GM19043 (cell line): ENCODE measurements around the gene RPS27A.
"Not testable (repeated sequence)": the region's sequence is repeated elsewhere in the genome, so short reads cannot be mapped to it uniquely, and the experiment has no call there.

Source experiments
- ATAC-seq: cut with Tn5 transposase; IDR thresholded peaks from one replicate; pipeline ENCODE4 v1.9.1; 2021; ENCODE audit warnings: low read depth; ENCODE audit not compliant: unreplicated experiment

Gene RPS27A

DNA sequence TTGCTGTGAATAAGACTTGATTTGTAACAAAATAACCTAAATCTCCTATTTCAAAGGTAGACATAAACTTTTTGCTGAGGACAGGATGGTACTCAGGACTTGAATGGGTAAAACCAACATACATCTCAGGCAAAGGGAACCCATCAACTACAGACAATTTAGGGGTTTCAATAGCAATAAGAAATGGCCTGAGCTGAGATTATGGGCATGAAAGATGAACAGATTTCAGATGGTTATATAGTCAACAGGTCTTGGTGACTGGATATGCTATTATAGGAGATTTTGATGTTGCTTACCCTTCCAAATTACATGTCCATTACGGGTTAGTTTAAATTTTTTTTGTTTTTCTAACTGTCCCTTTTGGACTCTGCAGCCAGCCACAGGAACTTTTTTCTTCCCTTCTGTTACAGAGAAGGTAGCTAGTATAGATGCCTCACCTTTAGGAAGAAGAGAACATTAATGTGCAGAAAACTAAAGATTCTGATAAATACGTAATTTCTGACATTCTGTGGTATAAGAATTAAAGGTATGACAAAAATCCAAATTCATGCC is 4.6 kb downstream of the RPS27A start:
- ATAC-seq: no peak

DNA sequence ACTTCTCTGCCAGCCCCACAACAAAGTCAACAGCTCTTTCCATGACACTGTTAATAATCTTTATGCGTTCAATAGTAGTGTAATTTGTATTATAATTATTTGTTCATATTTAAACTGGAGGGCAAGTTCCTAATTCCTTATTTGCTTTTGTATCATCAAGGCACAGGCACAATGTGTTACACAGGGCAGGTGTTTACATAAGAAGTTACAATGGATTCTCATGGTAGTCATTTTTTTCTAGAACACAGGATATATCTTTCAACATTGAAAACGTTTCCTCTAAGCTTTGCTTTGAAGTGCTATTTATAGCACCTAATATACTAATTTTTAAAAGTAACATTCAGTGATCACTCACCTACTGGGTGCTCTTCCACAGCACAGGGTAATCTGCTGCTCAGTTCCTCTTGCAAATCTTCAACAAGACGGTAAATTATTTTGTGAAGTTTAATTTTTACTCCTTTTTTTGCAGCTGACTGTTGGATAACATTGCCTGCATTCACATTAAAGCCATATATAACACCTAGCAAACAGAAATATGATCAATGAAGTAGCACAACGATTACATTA is 7.3 kb downstream of the RPS27A start:
- no peak for ATAC-seq

DNA sequence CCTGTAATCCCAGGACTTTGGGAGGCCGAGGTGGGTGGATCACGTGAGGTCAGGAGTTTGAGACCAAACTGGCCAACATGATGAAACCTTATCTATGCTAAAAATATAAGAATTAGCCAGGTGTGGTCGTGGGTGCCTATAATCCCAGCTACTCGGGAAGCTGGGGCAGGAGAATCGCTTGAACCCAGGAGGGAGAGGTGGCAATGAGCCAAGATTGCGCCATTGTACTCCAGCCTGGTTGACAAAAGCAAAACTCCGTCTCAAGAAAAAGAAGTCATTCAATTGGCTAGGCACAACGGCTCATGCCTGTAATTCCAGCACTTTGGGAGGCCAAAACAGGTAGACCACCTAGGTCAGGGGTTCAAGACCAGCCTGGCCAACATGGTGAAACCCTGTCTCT is 9.1 kb downstream of the RPS27A start:
- ATAC-seq: not testable (repeated sequence)

DNA sequence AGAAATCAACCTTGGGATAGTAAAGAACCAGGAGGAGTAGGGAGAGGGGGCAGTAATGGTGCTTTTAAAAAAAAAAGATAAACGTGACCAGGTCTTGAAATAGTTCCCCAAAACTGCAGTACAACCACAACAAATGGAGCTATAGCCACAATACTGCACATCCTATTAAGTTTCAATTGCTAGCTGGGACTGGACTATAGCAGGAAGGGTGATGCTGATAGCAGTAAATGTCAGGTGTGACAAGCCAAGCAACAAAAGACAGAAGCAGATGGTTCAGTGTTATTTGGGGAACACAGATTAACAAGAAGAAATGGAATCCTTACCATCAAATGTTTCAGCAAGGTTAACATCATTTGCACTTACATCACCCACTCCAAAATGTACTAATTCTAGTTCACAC is 10.1 kb downstream of the RPS27A start:
- no peak for ATAC-seq

DNA sequence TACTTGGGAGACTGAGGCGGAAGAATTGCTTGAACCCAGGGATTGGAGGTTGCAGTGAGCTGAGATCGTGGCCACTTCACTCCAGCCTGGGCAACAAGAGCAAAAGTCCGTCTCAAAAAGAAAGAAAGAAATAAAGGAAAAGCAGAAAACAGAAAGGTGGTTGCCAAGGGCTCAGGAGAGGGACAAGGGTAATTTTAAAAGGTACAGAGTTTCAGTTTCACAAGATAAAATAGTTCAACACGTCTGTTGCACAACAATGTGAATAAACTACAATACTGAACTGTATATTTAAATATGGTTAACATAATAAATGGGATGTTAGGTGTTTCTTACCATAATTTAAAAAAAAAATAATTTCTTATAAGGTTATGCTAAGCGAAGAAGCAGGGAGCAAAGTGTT is 12.9 kb downstream of the RPS27A start:
- ATAC-seq: no peak

DNA sequence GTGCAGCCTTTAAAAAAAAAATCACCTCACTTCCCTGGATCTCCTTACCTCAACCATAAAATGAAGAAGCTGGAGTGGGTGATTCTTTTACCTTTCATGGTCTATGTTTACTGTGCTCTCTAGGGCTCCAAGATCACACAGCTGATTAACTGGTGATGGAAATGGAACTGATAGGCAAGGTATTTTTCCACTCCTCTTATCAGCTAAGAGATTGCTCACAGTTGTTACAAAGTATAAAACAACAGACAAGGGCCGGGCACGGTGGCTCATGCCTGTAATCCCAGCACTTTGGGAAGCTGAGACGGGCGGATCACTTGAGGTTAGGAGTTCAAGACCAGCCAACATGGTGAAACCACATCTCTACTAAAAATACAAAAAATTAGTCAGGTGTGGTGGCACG is 14.5 kb downstream of the RPS27A start:
- no peak for ATAC-seq

DNA sequence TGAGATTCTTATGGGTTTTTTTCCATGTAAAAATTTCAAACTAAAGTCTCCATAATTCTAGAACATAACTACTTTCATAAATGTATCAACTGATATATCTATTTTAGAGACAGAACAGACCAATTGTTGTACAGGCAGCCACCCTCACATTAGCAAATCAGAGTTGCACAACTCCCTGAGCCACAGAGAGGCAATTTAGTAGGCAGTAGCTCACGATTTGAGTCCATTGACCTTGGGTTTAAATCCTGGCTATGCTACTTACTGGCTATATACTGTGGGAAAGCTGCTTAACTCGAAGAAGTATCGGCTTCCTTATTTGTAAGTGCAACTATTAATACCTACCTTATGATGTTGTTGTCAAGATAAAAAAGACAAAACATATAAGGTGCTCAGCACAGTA is 20.3 kb downstream of the RPS27A start:
- ATAC-seq: no peak

DNA sequence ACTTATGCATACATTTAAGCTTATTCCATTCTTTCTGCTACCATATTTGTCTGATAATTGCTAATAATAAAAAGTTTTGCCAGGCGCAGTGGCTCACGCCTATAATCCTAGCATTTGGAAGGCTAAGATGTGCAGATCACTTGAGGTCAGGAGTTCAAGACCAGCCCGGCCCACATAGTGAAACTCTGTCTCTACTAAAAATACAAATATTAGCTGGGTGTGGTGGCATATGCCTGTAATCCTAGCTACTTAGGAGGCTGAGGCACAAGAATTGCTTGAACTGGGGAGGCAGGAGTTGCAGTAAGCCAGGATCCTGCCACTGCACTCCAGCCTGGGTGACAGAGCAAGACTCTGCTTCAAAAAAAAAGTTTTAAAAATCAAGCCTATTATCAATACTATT is 27.1 kb downstream of the RPS27A start:
- not testable (repeated sequence) for ATAC-seq

DNA sequence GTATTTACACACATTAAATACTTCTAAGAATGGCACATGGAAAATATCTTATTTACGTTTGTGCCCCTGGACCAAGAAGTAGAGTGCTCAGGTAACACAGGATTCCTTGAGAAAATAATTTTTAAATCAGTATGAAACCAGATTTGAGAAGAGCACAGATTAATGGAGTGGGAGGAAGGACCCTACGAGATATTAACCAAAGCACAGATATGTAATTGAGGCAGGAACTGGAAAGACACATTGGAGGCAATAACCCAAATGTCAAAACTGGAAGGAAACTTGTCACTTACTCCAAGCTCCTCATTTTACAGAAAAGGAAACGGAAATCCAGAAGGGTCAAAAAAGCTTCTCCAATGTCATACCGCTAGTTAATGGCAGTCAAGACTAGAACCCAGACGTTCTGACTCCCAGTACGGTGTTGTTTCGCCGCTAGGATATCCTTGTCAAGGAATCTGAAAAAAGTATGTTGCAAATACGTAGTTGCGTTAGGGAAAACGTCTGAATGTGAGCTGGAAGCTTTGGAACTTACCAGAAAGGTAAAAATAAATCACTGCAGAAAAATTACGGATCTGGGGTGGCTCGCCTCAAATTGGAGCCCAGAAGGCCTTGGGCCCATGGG is 35.9 kb downstream of the RPS27A start:
- no peak for ATAC-seq

DNA sequence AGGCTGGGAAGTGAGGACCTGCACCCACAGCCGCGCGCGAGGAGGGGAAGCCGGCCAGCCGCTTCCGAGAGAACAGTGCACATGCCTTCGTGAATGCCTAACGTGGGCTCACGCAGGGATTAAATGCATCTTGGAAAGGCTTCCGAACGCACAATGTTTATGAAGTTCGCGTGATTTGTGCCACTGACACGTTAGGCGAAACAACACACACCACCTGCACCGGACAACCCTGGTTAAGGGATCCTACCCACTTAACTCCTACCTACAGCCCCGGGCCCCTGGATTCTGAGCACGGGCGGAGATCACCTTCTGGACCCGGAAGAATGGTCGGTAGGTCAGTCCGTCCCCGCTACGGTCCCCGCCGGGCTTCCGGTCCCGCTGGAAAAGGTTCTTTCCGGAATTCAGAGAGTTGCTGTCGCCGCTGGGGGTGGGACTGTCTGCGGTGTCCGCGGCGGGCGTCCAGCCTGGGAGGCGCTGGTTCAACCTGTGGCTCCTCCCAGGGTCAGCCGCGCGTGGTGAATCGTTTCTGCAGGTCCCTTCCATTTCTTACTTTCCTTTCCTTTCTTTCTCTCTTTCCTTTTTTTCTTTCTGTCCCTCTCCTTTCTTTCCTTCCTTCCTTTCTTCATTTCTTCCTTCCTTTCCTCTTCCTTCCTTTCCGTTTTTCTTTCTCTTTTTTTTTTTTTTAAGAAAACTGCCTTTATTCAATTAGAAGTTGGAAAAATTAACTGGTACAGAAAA is 36.6 kb downstream of the RPS27A start, which contains the start of gene MTIF2:
Gene MTIF2 (minus strand): TSS at position 325 of the 738 bp plus-strand sequence. CDS start 5,373 bp downstream, outside the sequence.
- ATAC-seq: peak; percentile 97

DNA sequence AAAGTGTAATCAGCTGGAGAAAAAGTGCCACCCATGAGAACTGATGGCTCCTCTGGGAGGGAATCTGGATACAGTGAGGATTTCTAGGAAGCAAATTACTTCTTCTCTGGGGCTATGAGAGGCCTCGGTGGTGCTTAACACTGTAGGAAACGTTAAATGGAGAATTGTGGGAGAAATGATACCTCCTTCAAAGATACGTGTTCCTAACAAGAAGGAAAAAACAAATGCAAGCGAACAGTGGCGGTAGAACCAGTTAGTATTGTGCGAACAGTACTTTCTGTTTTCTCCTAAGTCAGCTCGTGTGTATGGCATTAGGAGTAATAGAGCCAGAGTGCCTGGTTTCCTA is 37.1 kb downstream of the RPS27A start:
- ATAC-seq: no peak

DNA sequence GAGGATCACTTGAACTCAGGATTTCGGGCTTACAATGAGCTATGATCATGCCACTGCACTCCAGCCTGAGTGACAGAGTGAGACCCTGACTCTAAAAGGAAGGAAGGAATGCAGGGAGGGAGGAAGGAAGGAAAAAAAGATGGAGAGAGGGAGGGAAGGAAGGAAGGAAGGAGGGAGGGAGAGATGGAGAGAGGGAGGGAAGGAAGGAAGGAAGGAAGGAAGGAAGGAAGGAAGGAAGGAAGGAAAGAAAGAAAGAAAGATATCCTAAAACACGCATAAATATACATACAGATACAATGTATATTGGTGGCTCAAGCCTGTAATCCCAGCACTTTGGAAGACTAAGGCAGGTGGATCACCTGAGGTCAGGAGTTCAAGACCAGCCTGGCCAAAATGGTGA is 41.9 kb downstream of the RPS27A start:
- ATAC-seq: not testable (repeated sequence)

DNA sequence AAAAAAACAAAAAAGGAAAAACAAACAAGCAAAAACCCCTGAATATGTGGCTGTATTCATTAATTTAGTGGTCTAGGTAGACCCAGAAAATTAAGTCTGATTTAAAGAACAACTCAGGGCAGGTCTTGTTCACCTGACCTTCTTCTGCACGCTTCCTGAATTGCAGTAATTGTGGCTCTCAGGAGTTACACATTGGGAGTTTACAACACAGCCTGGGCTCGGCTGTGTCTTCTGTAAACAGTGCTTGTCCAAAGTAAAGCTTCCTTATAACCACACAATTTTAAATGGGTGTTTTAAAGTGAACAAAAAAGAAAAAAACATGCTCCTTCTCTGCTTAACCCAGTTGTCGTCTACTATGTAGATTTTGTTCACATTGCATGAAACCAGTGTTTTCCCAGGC is 44.8 kb downstream of the RPS27A start:
- no peak for ATAC-seq

DNA sequence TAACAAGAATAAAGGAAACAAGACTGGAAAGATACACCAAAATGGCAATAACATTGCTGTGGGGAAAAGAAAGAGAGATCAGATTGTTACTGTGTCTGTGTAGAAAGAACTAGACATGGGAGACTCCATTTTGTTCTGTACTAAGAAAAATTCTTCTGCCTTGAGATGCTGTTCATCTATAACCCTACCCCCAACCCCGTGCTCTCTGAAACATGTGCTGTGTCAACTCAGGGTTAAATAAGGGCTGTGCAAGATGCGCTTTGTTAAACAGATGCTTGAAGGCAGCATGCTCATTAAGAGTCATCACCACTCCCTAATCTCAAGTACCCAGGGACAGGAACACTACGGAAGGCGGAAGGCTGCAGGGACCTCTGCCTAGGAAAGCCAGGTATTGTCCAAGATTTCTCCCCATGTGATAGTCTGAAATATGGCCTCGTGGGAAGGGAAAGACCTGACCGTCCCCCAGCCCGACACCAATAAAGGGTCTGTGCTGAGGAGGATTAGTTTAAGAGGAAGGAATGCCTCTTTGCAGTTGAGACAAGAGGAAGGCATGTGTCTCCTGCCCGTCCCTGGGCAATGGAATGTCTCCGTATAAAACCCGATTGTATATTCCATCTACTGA is 46.8 kb downstream of the RPS27A start:
- ATAC-seq: not testable (repeated sequence)

DNA sequence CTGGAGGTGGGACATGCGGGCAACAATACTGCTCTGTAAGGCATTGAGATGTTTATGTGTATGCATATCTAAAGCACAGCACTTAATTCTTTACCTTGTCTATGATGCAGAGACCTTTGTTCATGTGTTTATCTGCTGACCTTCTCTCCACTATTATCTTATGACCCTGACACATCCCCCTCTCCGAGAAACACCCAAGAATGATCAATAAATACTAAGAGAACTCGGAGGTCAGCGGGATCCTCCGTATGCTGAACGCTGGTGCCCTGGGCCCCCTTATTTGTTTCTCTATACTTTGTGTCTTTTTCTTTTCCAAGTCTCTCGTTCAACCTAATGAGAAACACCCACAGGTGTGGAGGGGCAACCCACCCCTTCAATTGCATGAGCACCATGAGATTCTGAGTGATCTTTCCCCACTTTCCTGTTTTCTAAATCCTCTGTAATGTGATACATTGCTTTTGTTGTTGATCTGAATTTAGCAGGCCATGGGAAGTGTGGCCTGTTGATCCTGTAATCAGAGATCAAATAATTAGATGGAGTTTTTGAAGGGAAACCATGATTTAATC is 47.5 kb downstream of the RPS27A start:
- ATAC-seq: not testable (repeated sequence)

DNA sequence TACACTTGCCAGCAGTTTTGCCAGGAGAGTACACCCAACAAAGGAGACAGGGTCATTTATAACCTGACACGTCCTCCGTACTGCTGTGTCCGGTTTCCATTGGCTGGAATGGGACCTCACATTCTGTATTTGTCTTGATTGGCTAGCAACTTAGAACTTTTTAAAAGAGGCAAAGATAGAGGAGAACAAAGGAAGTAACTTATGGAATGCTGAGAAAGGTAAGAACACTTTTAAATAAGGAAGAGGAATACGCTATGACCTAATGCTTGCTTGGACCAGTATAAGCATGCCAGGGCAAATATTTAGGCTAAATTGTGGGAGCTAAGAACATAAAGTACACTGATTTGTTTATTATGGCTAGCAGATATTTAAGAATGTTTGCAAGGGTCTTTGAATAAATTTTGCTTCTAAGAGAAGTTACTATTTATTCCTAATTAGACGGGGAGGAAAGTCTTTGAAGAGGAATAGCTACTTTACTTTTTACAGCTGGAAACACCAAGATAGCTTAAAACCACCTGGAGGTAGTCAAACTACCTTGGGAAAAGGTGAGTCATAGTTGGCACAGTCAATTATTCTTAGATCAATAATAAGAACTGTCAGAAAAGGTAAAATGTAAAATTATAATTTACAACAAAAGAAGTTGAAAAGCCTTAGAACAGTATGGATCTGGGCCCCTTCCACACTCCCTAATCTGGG is 48.5 kb downstream of the RPS27A start:
- not testable (repeated sequence) for ATAC-seq

DNA sequence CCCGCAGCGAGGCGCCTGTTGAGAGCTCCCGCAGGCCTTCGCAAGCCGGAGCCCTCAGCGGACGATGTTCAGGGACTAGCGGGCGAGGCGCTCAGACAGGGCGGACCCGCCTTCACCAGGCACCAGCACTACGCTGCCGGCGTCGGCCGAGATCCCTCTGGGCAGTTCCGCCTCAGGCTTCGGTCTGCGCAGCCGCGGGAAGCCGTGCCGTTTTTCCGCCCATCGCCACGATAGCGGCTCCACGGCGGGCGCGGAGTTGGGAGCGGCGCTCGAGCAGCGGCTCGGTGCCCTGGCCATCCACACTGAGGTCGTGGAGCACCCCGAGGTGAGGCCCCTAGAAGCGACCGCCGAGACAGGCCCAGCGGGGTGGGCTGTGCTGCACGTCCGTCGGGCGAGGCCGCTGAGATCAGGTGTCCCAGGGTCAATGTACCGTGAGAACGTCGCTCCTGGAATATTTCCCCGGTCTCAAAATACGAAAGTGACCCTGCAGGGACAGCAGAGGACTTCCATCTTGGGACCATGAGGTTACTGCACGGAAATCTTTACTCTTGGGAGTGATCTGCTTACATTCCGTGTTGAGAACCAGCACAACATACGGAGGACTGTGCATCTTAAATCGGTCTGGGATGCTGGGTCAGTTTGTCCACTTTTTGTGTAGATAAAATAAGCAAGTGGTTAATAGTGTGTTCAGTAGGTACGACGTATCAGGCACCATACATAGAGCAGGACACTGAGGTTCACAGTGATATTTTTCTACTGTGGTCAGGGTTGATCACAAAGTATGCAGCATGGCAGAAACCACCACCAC is 49.8 kb downstream of the RPS27A start:
- ATAC-seq: peak; percentile 98

DNA sequence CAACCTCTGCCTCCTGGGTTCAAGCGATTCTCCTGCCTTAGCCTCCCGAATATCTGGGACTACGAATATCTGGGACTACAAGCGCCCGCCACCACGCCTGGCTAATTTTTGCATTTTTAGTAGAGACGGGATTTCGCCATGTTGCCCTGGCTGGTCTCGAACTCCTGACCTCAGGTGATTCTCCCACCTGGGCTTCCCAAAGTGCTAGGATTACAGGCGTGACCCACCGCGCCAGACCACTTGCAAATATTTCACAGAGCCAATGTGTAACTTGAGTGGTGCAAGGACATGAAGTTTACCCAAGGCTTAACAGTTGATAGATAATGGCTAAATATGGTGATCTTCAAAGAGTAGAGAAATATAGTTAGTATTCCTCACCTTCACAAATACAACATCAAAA is 50.6 kb downstream of the RPS27A start:
- no peak for ATAC-seq
